Measurements from ENCODE around the gene EHHADH.
"Not testable (repeated sequence)": the region's sequence is repeated elsewhere in the genome, so short reads cannot be mapped to it uniquely, and the experiment has no call there.

EHHADH gene

GRCh38 chr3:185250653-185251052, 3.2 kb downstream of the EHHADH start:
- no peak for DNase-seq

GRCh38 chr3:185250247-185250646, 3.6 kb downstream of the EHHADH start:
- no peak for DNase-seq

GRCh38 chr3:185242642-185243041, 11.2 kb downstream of the EHHADH start:
- DNase-seq: no peak

- DNase-seq: no peak
Measured at GRCh38 chr3:185236969-185237368, 16.9 kb downstream of the EHHADH start.

GRCh38 chr3:185233328-185233727, 20.5 kb downstream of the EHHADH start:
- no peak for DNase-seq

- DNase-seq: not testable (repeated sequence)
Measured at GRCh38 chr3:185226526-185226925, 27.3 kb downstream of the EHHADH start.

GRCh38 chr3:185225523-185225922, 28.3 kb downstream of the EHHADH start:
- no peak for DNase-seq

- DNase-seq: no peak
Measured at GRCh38 chr3:185225080-185225479, 28.8 kb downstream of the EHHADH start.

GRCh38 chr3:185221203-185221602, 32.6 kb downstream of the EHHADH start:
- no peak for DNase-seq

GRCh38 chr3:185216607-185216958, 37.3 kb downstream of the EHHADH start:
- DNase-seq: no peak

- DNase-seq: no peak
Measured at GRCh38 chr3:185215873-185216606, 37.8 kb downstream of the EHHADH start.

- DNase-seq: no peak
Measured at GRCh38 chr3:185212559-185212958, 41.3 kb downstream of the EHHADH start.

GRCh38 chr3:185212086-185212485, 41.8 kb downstream of the EHHADH start:
- DNase-seq: no peak

GRCh38 chr3:185210621-185211142, 43.2 kb downstream of the EHHADH start:
- no peak for DNase-seq

GRCh38 chr3:185208823-185209222, 45.0 kb downstream of the EHHADH start:
- DNase-seq: no peak

GRCh38 chr3:185207931-185208746, 45.7 kb downstream of the EHHADH start:
- no peak for DNase-seq

- no peak for DNase-seq
Measured at GRCh38 chr3:185207481-185207880, 46.4 kb downstream of the EHHADH start.

GRCh38 chr3:185205865-185206264, 48.0 kb downstream of the EHHADH start:
- DNase-seq: no peak

GRCh38 chr3:185204894-185205293, 49.0 kb downstream of the EHHADH start:
- DNase-seq: no peak

GRCh38 chr3:185200639-185201038, 53.2 kb downstream of the EHHADH start:
- DNase-seq: no peak

- DNase-seq: no peak
Measured at GRCh38 chr3:185199671-185200070, 54.2 kb downstream of the EHHADH start.

- no peak for DNase-seq
Measured at GRCh38 chr3:185199206-185199605, 54.6 kb downstream of the EHHADH start.

- DNase-seq: no peak
Measured at GRCh38 chr3:185197068-185197467, 56.8 kb downstream of the EHHADH start.

- DNase-seq: no peak
Measured at GRCh38 chr3:185195652-185196051, 58.2 kb downstream of the EHHADH start.

All from CD4-positive, alpha-beta T cell treated with Interleukin-17A for 1 hour (primary cell).